B cell (primary cell): ENCODE measurements around the gene KIF15.

ENCODE experiments used
- CTCF ChIP-seq: fragments of 200-600 bp; IDR thresholded peaks from one replicate; pipeline ENCODE4 v1.8.0; 2022; ENCODE audit warnings: antibody characterized with exemption, mild to moderate bottlenecking
- EZH2 ChIP-seq: IDR thresholded peaks from 2 replicates; pipeline ENCODE4 v1.6.1; 2012; ENCODE audit warnings: borderline replicate concordance, low read depth, mild to moderate bottlenecking, moderate library complexity, low read length; ENCODE audit not compliant: insufficient read depth, poor library complexity, severe bottlenecking

- no peak for TF ChIP-seq CTCF
- no peak for TF ChIP-seq EZH2
Measured at GRCh38 chr3:44729384-44729910, 32.1 kb upstream of the KIF15 start, which contains the start of gene ZNF501.
